EH (cell line): ENCODE results near the gene PCNA.
"Not testable (repeated sequence)": the region's sequence is repeated elsewhere in the genome, so short reads cannot be mapped to it uniquely, and the experiment has no call there.

ENCODE experiments used
- DNase-seq: peaks from one replicate; pipeline ENCODE4 v3.0.0-alpha.2; 2015; ENCODE audit warnings: low read depth

Gene PCNA

DNA sequence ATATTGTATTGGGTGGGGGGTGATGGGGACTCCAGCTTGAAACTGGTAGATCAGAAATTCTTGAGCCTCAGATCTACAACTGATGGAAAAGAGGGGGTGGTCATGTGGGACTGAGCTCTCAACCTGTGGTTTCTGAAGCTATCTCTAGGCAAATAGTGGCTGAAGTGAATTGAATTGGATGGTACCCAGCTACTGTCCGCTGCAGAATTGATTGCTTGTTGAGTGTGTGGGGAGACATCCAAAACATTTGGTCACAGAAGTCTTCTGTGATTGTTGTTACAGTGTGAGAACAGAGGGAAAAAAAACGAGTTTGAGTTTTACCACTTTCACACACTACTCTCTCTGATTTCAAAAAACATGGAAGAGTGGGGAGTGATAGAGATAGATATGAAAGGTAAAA, 21.9 kb upstream of the PCNA start:
- DNase-seq, result no peak

DNA sequence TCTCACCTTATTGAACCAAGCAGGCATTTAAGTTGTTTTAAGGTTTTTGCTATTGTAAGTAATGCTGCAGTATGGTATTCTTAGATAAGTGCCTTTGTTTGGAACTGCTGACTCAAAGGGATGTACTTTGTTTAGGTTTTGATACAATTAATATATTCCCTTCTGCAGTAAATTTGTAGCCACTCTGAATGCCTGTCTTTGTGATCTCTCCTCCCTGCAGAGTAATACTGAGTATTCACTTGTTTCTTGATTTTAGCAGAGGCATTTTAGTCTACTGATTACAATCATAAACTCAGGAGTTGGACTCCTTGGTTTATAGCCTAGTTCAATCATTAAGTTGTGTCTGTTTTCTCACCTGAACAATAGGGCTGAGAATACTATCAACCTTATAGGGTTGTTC, 20.4 kb upstream of the PCNA start:
- no peak for DNase-seq

DNA sequence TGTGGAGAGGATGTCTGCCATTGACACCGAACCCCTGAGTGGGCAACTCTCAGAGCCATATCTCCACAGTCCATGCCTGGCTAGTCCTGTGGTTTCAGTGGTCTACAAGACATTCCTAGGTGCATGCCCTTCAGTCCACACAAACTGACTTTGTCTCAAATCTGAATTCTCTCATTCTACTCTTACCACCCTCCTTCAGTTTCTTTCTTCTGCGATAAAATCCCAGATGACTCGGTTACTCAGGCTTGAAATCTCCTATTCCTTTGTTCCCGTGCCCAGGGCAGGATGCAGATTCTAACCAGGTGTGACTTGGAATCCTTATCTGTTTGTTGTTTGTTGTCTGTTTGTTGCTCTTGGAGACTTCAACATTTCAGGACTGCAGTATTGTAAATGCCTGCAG, 16.3 kb upstream of the PCNA start:
- DNase-seq, result peak; percentile 13

DNA sequence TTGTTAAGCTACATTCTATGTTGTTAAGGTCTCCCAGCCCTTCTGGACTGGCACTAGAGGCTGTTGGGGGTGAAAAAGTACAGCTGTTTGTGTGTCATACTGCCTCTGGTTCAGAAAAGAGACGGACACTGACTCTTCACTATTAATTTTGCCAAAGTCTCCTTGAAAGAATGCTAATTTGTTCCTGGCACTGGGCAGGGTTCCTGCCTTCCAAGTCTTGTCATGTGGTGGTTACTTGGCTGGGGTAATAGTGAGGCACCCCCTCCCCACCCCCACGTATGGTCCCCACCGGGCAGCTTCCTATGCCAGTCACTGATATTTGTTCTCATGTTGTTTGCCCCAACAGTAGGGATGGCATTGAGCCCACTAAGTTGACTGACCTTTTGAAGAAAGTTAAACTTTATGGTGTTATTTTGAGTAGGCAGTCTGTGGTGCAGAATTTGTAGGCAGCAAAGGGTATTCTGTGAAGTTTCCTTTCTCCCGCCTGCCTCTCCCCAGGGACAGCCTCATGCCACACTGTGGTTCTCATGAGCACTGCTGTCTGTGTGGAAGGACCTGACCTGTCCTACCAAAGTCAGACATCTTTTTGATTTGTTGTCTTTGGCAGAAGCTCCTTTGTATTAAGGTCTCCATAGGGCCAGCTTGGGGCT, 15.7 kb upstream of the PCNA start:
- no peak for DNase-seq

DNA sequence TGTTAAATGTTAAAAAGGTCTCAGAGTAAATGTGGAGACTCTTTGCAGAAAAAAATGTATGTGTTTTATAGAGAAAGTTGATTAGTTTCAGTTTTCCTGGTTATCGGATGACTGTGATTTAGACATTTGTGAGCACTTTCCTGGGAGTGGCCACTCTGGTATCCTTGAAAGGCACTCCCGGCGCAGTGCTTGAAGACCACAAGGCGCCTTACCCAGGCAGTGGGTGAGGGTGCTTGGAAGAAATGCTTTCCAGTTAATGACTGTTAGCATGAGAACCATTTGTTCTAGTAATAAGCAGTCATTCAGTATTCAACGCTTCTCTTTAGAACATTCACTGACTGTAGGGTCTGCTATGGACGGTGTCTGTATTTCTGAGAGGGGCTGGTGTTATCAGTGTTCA, 14.2 kb upstream of the PCNA start:
- no peak for DNase-seq

DNA sequence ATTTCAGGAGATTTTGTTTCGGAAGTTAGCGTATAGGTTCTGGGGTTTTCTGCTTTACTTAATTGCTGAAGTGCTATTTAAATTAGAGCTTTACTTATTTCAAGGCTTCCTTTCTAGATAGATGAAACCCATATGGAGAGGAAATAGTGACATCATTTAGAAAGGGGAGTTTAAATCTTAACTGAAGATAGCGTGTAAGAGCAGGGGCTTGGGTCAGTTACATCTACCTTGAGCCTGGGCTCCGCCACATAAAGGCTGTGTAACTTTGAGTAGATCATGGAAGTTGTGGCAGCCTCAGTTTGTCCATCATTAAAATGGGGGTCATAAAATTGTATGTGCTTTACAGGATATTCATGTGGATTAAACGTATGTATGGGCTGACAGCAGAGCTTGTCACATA, 11.7 kb upstream of the PCNA start:
- DNase-seq, result no peak

DNA sequence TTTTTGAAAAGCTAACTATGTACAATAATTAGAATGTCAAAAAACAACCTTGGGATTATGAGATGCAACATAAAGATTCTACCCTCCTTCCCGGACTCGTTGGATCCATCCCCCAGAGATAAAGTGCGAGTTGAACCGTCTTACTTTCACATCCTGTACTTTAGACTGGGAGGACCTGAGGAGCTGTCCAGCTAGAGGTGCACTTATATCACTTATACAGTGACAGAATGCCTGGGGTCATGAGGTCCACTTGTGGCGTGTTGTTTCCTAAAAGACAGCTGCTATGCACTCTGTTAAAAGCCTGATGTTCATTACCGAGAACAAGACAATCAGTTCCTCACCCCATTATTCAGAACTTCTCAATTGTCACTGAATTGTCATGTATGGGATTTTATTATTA, 9.1 kb upstream of the PCNA start:
- DNase-seq, result no peak

DNA sequence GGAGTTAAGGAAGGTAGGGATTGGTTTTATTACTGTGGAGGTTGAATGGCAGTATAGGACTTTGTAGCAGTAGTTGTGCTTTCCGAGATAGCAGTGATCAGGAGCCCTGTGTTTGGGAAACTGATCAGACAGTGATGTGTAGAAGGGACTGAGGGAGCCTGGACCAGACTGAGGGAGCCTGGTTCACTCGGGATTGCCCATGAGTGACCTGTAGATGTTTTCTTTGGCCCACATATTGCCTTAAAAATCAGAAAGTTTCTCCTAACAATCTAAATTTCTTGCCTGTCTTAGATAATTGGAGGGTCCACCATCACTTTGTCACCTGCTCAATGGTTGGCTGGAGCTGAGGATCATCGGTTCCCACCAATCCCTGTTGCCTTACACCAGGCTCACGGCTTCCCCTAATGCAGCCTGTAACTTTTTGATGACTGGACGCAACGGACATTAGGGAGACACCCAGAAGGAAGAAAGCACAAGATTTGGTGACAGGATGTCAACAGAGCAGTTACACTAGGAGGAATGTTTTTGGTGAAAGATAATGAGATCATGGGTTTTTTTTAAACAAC, 8.2 kb upstream of the PCNA start:
- DNase-seq, result peak; percentile 29

DNA sequence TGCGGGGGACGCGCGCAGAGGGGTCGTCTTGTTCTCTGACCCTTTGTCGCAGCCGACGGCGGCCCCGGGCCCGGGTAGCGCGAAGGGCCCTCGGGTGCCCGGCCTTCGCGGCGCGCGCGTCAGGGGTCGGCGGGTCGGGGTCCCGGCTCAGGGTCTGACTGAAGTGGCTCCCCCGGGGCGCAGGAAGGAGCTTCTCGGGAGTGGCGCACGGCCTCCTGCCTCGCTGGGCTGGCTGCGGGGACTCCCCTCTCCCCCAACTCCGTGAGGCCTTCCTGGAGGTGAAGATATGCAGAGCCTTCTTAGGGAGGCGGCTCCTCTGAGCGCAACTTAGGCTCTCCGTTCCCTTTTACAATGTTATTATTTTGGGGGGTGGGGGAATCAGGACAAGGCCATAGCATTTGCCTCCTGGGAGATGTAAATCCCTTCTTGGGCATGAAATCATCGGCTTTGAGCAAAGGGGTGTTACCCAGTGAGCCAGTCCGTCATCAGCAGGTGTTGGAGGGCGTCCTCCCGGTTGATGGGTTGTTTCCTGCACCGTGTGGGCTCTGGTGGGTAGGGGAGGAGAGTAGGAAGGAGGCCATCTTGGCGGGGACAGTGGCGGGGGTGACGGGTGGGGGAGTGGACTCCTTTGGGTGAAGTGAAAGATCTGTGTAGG, 7.6 kb upstream of the PCNA start:
- DNase-seq, result peak; percentile 42

DNA sequence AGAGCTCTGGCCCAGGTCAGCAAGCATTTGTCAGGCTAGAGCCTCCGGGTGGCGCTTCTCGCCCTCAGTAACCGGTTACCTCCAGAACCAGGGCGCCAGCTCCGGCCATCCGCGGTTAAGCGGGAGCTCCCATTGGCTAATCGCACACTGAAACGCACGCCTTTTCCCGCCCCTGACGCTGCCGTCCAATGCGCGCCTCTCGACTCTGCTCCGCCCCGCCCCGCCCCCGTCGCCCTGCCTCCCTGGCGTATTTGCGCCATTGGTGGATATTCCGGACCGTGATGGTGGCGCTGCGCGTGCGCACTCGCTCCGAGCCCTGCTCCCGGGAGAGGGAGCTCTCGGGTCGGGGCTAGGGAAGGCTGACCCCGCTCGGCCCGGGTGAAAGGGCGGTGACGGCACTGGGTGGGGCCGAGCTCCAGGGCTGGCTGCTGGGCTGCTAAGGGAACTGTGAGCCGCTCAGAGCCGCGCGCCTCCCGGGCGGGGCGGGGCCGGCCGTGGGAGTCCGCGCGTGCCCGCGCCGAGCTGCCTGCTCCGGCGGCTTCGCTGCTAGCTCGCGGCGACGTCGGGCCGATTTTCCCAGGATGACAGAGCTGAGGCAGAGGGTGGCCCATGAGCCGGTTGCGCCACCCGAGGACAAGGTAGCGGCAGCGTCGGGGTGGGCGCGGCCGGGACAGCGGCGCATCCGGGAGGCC, 6.9 kb upstream of the PCNA start, which contains the start of gene CDS2:
TSS of gene CDS2 (plus strand) at position 497 of the 692 bp plus-strand sequence. CDS start at position 582, 85 bp downstream.
- peak; percentile 99 for DNase-seq

DNA sequence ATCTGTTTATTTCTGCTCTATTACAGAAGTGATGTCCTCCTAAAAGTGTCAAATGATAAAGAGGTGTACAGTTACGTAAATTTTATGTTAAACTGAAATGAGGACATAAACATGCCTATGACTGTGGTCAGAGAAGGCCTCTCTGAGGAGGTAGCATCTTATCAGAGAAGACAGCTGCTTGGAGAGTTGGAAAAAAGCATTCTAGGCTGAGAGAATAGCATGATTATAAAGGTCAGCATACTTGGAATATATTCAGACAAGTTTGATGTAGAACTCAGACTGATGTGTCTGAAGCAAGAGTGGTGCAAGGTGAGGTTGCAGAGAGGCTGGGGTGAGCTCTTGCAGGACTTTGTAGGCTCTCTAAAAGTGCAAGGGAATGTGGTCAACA, 3.1 kb upstream of the PCNA start:
- DNase-seq, result no peak

DNA sequence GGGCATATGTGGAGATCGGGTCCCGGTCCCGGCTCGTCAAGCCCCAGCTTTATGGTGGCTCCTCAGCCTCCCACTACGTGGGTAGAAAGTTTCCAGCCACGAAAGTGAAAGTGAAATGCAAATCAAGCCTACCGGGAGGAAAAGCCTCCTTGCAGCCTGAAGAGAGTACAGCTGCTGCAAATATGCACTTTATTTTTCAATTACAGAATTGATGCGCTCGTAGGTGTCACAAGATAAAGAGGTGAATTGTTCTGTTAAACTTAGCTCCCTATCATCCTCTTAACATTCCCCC, 373 bp upstream of the PCNA start:
- no peak for DNase-seq

DNA sequence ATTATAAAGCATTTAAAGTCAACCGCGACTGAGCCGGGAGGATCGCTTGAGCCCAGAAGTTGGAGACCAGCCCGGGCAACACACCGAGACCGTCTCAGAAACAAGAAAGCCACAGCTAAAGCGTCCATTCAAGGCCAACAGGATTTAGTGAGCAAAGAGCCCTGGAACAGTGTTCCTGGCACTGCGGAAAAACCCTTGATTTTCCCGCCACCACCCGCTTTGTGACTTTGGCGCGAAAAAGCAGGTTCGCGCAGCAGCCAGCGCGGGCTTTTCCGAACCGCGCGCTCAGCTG, 669 bp downstream of the PCNA start:
- DNase-seq, result no peak

DNA sequence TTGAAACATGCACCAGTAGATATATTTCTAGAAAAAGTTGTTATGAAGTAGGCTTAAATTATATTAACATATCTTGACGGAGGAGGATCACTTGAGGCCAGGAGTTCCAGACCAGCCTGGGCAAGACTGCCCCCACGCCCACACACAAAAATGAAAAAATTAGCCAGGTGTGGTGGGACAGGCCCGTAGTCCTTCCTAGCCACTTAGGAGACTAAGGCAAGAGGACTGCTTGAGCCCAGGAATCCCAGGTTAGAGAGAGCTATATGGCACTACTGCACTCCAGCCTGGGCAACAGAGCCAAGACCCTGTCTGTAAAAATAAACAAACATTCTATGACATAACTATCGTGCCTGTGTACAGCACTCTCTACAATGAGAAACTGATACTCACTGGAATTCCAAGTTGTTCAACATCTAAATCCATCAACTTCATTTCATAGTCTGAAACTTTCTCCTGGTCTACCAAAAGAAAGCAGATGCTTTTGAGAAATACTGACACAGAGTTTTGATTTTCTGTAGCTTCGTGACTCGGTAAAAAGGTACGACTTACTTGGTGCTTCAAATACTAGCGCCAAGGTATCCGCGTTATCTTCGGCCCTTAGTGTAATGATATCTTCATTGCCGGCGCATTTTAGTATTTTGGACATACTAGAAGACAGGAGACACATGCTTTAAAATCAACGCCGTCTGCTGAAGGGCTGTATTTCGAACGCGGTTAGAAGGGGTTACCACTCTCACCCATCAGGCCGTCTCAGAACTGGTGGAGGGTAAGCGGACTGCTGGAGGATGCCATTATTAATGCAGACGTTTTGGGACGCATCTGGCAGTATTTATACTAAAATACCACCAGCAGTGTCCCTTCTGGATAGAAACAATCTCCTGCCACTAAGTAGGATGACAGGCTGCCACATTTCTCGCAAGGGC, 1.3 kb downstream of the PCNA start:
- no peak for DNase-seq

DNA sequence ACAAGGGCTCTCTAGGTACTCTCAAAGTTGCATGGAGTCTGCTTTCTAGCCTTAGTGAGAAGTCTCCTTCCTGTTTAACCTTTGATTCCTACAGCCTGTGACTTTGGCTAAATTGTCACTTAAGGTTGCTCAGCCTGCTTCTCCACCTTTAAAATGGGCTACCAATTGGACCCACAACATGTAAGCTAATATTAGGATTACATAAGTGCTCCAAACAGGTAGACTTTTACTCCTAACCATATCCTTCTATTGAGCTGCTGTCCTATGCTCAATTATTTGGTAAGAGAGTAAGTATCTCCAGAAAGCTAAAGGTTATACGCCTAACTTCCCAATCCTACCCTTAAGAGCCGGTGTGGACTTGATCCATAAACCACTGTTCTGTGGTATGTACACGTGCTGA, 2.9 kb downstream of the PCNA start:
- no peak for DNase-seq

DNA sequence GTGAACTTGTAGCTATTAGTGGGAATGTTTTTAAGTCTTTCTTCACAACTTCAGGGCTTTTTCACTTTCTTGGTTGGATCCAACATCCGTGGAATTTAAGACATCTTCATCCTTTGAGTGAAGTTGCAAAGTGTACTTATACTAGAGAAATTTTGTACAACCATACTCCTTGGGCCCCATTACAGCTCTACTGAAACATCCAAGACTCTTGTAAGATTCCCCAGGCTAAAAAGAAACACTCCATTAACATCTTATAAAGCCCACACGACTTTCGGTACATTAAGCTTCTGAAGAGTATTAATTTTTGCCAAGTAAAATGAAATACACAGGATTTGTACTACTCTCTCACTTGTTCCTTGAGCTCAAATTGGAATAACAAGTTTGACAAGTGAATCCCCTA, 5.4 kb downstream of the PCNA start:
- DNase-seq, result no peak

DNA sequence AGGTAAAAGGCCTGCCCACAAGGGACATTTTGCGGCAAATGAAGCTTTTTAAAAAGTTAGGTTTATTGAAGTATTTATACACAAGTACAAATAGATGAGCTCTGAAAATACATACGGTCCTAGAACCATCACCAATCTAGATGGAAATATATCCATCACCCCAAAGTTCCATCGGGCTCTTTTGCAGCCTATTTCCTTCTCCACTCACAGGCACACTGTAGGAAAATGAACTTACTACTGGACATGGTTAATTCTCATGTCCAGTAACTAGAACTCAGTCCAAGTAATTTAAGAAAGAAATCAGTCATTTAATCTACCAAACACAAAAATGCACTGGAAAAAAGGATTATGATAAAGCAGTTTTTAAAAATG, 6.2 kb downstream of the PCNA start:
- no peak for DNase-seq

DNA sequence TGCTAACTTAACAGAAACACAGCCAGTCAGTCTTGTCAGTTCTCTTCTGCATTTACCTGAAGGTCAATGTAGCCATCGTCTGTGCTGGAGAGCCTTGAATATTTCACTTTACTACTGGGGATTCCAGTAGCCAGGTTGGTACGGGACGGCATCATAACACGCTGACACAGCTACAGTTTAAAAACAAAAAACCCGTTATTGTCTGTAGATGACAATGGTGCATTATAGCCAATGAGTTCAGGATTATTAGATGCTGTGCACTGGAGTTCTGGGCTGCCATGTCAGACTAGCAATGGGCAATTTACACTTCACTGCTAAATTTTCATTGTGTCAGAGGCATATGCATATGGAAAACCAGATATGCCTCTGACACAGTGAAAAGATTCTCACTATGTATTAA, 10.5 kb downstream of the PCNA start:
- DNase-seq, result no peak

DNA sequence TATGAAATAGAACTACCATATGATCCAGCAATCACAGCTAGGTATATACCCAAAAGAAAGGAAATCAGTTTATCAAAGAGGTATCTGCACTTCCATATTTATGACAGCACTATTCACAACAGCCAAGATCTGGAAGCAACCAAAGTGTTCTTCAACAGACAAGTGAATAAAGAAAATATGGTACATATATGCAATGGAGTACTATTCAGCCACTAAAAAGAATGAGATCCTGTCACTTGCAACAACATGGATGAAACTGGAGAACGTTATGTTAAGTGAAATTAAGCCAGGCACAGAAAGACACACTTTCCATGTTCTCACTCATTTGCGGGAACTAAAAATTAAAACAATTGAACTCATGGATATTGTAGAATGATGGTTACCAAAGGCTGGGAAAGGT, 15.3 kb downstream of the PCNA start:
- no peak for DNase-seq

DNA sequence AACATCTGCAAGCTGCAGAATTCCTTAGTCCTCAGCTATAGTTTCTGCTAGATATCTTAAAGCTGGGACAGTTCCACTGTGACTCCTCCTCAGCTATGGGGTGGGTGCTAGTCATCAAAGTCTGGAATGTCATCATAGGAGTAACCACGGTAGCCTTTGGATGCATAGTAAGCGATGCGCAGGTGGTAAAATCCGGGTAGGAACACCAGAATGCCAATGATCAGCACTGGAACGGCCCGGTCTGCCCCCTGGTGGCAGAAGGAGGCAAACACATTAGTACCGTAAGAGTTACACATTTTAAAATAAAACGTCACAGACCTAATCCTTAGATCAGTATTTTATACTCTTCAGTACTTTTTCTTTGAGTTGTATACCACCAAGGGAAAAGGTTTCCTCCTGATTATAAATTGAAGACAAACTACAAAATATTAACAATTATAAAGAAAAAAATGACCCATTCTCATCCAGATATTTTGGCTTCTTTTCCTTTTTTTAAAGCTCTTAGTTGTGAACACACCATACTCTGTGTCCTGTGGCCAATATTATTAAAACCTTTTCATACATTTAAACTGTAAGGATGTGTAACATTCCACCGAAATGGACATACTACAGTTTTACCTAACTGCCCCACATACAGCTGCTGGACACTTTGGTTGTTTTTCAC, 18.9 kb downstream of the PCNA start:
- peak; percentile 68 for DNase-seq

DNA sequence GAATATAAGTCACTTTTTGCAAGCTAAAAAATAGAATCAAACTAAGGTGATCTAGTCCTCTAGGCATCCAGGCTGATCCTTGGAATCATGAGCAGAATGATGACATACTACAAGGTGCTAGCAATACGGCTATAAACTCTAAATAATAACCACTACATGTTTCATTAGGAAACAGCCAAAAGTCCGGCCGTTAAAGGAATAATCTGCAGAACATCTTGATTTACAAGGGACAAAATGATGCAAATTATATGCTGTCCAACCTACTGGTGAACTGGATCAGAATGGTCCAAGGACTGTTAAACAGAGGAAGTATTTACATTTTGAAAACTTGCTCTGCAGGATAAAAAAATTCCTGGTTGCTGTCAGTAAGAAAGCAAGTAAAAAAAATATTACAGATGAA, 19.8 kb downstream of the PCNA start:
- DNase-seq, result not testable (repeated sequence)

DNA sequence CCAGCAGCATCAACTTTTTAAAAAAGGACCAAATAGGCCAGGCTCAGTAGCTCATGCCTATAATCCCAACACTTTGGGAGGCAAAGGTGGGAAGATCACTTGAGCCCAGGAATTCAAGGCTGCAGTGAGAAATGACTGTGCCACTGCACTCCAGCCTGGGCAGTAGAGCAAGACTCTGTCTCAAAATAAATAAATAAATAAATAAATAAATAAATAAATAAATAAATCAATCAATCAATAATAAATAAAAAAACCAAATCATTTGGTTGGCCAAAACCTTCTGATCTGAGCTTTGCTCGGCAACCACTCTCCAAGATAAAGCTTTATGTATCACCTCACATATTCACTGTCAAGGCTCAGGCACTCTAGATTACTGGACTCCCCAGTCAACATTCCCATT, 20.7 kb downstream of the PCNA start:
- DNase-seq, result not testable (repeated sequence)
